ENCODE results near the gene SUPT3H.
"Not testable (repeated sequence)": the region's sequence is repeated elsewhere in the genome, so short reads cannot be mapped to it uniquely, and the experiment has no call there.

SUPT3H gene

DNA sequence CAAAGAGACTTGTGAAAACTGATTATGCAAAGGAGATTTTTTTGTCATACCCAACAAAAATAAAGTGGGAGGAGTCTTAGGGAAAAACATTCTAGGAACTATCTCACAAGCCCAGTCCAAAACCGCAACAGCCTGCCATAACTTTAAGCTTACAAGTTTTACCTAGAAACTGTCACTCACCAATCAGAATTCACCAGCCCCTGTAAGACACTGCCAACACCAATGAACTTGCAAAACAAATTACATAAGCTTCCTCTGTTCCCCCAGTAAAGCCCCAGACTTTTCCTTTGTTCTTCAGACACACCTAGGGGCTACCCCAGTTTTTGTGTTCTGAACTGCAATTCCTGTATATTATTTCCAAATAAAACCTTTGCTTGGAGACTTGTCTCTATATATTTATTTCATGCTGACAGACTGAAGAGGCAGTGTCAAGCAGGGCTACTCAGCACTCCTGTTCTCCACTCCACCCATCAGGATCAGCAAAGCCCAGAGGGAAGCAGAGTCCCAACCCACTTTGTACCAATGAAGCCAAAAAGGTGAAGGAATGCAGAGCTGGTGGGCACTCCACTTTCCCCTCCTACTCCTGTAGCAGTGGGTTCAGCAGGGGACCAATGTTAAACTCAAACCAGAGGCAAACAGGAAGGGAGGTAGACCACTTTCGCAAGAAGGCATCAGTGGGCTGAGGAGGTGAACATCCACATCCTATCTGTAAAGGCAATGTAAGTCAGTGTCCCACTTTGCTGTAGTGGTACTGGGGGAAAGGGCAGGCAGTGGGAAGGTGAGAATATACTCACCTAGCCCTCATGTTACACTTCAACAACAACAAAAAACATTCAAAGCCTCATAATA lies 192.1 kb downstream of the SUPT3H start:
- no peak for DNase-seq (ENCODE audit: low read depth in 4 of 4, low spot score in 1 of 4)

DNA sequence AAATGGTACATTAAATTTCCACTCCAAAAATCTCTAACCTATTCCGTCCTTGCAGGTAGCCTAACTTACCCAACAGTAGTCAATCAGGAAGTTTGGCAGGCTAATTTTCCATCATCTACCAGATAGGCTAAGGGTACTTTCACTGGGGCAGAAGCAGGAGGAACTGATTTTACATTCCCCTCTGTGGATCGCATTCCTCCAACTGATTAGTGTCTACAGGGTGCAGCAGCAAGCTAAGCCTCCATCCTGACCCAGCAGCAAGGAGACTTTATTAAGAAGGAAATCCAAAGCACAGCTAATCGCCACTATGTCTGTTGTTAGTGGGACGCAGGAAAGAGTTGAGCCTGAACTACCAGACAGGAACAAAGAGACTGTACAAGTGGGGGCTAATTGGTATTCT lies 192.8 kb downstream of the SUPT3H start:
- no peak for DNase-seq (ENCODE audit: low read depth in 4 of 4, low spot score in 1 of 4)

DNA sequence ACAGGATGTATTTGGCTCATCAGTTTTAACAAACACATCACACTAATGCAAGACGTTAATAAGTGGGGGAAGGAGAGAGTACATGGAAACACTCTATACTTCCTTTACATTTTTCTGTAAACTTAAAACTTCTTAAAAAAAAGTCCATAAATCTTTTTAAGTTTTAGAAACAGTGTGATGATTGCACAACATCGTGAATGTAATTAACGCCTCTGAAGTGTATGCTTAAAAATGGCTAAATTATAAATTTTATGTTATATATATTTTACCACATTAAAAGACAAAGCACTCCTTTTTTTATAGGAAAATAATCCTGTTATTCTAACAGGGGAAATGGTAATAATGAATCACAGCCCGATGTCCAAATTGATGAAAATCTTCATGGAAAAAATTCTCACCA lies 193.7 kb downstream of the SUPT3H start:
- no peak for DNase-seq (ENCODE audit: low read depth in 4 of 4, low spot score in 1 of 4)

DNA sequence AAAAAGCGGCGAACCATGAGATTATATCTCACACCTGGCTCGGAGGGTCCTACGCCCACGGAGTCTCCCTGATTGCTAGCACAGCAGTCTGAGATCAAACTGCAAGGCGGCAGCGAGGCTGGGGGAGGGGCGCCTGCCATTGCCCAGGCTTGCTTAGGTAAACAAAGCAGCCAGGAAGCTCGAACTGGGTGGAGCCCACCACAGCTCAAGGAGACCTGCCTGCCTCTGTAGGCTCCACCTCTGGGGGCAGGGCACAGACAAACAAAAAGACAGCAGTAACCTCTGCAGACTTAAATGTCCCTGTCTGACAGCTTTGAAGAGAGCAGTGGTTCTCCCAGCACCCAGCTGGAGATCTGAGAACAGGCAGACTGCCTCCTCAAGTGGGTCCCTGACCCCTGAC lies 201.4 kb downstream of the SUPT3H start:
- DNase-seq (ENCODE audit: low read depth in 4 of 4, low spot score in 1 of 4), result not testable (repeated sequence)

DNA sequence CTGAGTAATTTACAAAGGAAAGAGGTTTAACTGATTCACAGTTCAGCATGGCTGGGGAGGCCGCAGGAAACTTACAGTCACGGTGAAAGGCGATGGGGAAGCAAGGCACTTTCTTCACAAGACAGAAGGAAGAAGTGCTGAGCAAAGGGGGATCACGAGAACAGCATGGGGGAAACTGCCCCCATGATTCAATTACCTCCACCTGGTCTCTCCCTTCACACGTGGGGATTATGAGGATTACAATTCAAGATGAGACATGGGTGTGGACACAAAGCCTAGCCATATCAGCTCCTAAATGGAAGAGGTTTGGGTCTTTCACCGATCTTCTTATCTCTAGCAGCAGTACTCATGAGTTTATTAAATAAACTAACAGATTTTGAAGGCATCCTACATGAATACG lies 202.5 kb downstream of the SUPT3H start:
- DNase-seq (ENCODE audit: low read depth in 4 of 4, low spot score in 1 of 4), result no peak

DNA sequence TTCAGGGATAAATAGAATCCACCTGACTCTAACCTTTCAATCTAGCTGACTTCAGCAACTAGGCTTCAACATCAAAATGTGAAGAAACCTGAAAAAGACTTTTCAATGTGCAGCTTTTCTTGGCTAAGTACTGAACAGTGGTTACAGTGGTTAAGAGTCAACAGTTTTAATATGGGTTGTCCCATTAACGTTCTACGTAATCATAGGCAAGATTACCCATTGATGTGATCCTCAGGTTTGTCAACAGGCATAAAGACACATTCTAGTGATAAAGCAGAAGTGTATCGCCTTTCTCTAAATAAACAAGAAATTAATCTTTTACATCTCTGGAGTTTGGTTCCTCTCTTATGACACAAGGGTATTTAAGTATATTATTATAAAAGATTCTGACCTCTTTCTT lies 203.7 kb downstream of the SUPT3H start:
- DNase-seq (ENCODE audit: low read depth in 4 of 4, low spot score in 1 of 4), result no peak

DNA sequence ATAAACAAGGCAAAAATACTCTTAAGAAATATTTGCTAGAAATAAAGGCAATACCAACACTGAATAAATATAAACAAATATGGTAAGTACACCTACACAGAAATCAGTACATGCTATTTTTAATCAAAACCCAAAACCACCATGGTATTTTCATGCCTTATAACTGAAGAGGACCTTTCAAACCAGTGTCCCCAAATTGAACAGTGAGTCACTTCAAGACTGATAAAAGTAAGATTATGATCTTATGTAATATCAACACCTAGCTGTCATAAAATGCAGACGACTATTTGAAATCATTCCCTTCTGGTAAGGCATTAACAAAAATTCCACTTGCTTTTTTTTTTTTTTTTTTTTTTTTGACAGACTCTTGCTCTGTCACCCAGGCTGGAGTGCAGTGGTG lies 206.4 kb downstream of the SUPT3H start:
- DNase-seq (ENCODE audit: low read depth in 4 of 4, low spot score in 1 of 4), result no peak

DNA sequence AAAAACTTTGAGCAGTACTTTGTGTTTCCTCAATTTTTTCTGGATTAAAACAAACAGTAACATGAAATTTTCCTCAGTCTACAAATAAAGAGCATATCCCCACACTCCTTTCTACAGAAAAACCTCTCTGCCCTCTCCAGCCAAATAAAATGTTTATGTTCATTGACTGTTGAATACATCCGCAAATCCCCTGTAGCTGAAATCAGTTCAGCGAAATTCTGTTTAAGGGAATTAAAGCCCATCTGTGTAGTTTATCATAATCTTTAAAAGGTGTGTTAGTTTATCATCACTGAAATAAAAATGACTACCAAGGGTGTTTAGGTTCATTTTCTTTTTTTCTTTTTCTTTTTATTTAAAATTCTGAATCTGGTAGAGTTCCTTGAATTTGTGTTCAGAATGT lies 207.4 kb downstream of the SUPT3H start:
- DNase-seq (ENCODE audit: low read depth in 4 of 4, low spot score in 1 of 4), result no peak

DNA sequence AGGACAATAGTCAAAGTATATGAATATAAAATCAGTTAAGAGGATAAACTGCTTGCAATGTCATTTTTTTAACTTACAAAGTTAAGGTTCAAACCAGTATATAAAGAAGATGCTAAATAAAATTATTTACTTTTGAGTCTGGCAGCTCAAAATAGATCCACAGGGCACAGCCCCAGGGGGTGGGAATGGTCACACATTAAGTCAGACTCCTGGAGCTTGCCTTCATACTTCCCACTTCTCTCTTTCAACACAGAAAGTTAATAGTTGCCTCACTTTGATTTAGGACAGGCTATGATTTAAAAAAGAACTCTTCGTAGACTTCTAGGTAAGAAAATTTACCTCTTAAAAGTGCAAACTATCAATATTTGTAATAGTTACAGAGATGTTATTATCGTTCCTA lies 207.9 kb downstream of the SUPT3H start:
- DNase-seq (ENCODE audit: low read depth in 4 of 4, low spot score in 1 of 4), result no peak

DNA sequence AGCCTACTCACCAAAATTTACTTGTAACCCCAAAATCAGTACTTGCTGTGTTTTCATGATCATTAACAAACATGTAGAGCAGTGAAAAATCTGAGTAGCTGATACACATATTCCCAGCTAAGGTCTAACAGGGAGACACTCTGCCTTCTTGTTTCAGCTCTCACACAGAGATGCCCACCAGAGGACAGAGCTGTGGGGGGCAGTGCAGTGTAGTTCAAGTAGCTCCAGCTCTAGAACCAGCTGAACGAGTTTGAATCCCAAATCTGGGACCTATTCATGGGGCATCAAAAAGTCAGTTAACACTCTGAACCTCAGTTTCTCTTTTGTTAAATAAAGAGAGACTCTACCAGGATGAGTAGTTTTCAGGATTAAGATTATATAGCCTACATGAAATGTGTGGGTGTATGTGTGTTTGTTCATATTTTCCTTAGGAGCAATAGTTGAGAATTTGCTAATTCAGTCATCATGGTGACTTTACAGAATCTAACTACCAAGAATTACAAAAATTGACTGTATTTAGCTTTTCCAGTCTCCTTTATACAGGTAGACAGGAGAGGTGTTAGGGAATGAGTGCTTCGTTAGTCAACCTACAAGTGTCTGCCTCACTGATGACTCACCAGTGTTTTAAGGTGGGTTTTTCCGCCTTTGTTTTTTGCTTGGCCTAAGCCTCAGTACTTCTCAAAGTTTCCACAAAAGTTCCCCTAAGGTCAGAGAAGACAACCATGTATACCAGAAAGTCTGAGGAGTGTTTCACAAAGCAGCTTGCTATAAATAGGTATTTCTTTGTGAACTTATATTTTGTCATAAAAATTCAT lies 213.6 kb downstream of the SUPT3H start:
- peak in 1 of 4 experiments; percentile 19 for DNase-seq (ENCODE audit: low read depth in 4 of 4, low spot score in 1 of 4)

DNA sequence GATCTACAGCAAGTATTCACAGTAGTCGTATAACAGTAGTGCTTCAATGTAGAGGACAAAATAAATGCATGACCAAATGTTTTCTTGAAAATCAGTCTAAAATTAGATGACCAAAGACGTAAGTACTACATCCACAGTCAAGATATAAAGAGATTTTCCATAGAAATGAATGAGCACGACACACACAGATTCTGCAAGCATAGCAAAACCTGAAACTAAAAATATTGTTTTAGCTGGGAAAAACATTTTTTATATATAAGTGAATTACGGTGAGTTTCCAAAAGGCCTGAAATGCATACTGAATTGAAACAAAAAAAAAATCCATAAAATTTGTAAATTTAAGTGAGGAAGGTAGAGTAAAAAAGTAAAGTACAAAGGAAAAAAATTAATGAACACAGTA lies 217.4 kb downstream of the SUPT3H start:
- DNase-seq (ENCODE audit: low read depth in 4 of 4, low spot score in 1 of 4), result no peak

DNA sequence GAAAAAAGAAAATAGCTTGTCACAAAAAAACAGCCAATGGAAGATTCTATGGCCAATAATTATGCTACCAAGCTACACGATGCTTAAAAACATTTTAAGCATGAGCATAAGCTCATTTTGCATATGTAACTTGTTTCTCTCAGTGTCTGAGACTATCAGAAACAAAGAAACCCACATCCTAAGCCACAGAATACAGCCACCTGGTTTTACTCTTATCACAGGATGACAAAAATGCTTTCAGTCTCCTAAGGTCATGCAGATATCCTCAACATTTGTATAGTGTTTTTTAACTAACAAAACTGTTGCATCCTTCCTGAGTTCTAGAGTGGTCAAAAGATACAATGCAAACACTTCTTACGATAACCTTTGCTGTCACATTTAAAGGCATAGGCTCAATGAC lies 221.7 kb downstream of the SUPT3H start:
- DNase-seq (ENCODE audit: low read depth in 4 of 4, low spot score in 1 of 4), result no peak

DNA sequence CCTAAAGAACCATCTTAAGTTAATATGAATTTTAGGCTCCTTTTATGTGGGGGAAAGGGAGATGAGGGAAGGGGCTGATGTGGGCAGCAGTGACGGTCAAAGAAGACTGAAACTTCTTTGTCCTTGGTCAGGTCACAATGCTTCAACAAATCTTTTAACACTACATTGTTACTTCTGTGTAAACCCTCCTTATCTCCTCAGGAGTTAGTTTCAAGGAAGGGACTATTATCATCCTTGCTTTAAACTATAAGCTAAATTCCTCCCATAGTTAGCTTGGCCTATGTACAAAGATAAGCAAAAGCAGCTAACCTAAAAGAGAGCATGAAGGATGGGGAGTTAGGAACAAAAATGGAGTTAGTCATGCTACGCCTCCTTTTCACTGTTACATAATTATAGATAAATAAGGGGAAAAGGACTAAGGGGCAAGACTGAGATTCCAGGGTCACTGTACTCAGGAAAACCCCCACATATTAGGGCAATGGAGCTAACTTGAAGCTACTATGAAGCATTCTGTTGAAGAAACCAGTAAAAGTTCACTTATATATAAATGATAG lies 222.3 kb downstream of the SUPT3H start:
- no peak for DNase-seq (ENCODE audit: low read depth in 4 of 4, low spot score in 1 of 4)

DNA sequence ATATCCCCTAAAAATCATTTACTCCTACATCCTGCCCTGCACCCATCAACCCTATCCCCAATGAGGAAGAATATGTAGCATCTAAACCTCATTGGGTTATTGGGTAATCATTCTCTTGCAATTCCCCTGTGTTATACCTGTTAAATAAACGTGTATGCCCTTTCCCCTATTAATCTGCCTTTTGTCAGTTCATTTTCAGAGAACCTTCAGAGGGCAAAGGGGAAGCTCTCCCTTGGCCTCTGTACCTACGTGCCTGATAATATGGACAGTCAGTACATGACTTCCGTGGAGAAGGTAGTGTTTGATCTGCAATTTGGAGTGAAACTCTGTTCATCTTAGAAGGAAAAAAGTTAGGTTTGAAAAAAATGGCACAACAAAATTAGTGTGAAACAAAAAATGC lies 223.1 kb downstream of the SUPT3H start:
- no peak for DNase-seq (ENCODE audit: low read depth in 4 of 4, low spot score in 1 of 4)

DNA sequence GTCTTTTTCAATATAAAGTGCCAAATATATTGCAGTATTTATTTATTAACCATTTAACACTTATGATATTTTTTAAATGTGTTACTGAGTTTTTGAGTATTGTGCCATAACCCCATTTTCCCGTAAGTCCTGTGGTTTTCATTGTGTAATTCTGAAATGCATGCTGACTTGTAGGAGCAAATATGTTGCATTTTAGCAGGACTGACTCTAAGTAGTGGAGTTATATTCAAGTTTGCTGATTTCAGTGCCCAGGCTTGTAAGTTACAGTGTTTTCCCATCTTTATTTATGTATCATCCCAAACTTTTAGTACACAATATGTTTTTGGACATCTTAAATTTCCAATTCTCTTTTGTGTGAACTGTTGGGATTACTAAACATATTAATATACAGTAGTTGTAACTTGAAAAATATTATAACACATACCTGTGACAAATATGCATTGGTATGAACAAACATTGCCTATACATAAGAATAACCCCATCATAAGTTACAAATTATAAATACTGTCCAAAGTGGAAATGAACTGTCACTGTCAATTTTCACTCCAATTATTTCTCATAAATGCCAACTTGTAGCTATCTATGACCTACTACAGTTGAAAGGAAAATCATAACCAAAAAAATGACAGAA lies 228.9 kb downstream of the SUPT3H start:
- no peak for DNase-seq (ENCODE audit: low read depth in 4 of 4, low spot score in 1 of 4)

DNA sequence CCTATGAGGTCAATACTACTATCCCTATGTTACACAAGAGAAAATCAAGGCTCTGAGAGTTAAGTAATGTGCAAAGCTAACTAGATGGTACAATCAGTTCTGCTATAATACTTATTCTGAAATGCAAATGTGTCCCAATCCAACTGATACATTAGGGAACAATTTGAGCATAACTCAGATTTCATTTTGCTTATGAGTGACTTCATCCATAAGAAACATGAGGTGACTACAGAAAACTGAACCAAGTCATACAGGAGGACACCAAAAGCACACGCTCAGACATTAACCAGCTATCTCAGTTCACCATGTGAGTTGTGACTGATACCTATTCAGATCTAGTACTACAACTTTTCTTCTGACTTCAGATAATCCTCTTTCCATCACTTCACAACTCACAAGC lies 229.5 kb downstream of the SUPT3H start:
- no peak for DNase-seq (ENCODE audit: low read depth in 4 of 4, low spot score in 1 of 4)

DNA sequence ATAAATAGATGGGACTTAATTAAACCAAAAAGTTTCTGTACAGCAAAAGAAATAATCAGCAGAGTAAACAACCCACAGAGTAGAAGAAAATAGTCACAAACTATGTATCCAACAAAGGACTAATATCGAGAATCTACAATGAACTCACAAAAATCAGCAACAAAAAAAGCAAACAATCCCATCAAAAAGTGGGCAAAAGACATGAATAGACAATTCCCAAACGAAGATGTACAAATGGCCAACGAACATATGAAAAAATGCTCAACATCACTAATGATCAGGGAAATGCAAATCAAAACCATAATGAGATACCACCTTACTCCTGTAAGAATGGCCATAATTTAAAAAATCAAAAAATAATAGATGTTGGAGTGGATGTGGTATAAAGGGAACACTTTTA lies 232.1 kb downstream of the SUPT3H start:
- not testable (repeated sequence) for DNase-seq (ENCODE audit: low read depth in 4 of 4, low spot score in 1 of 4)

DNA sequence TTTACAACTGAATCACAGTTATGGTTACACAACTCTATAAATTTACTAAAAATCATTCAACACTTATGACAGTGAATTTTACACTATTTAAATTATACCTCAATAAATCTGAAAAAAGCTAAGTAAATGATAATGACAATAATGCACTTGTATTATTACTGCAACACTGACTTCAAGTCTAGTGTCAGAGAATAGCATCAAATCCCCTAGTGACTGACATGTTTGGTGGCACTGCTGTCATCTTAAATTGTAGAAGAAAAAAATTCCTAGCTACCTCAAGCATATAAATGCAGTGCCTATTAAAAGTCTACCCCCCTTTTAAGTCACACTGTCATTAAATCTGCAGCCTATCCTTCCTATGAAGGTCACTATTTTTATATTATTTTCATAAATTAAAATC lies 239.0 kb downstream of the SUPT3H start:
- no peak for DNase-seq (ENCODE audit: low read depth in 4 of 4, low spot score in 1 of 4)

DNA sequence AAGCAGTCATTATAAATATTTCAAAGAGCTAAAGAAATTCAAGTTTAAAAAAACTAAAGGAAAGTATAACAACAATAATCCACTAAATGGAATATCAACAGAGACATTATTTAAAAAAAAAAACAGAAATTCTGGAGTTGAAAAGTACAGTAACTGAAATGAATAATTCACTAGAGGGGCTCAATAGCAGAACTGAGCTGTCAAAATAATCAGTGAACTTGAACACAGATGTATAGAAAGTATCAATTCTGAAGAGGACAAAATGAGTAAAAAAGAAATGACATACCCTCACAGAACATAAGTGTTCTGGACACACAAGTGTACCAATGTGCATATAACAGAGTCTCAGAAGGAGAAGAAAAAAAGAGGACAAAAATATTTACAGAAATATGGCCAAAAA lies 241.2 kb downstream of the SUPT3H start:
- no peak for DNase-seq (ENCODE audit: low read depth in 4 of 4, low spot score in 1 of 4)

DNA sequence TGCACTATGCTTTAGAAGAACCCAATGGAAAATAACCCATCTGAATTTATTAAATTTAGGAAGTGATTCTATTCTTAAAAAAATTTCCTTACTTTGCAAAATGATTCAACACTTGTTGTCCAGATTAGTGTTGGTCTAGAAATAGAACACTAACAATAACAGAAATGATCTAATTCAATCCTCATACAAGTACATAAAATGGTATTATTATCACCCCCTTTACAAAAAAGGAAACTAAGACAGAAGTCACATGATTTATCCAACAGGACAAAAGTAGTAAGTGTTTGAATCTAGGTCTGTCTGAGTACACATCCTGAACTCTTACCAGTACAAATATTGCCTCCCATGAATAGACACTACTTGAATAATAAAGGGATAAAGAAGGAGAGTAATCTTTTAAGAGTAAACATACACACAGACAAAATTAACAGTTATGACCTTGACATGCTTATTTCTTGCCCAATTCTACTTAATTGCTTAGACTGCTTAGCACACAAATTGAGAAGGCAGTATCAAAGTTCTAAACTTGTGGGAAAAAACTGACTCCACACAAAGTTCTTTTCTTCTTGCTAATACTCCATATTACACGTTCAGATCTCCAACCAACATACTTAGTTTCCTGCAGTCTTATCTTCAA lies 245.0 kb downstream of the SUPT3H start:
- no peak for DNase-seq (ENCODE audit: low read depth in 4 of 4, low spot score in 1 of 4)

DNA sequence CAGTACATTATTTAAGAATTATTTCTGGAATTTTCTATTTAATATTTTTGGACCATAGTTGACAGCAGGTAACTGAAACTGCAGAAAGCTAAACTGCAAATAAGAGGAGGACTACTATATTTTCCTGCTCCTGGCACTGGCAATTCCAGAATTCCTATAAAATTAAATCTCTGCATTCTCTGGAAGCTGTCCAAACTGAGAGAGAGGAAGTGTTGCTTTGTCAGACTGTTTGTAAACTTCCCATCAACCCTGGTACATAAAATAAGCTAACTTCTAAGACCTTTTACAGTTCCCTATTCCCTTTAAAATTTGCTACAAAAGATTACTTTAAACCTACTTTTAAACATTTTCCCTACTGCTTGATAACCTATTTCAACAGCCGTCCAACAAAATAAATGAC lies 245.7 kb downstream of the SUPT3H start:
- DNase-seq (ENCODE audit: low read depth in 4 of 4, low spot score in 1 of 4), result no peak
